Tibial nerve (tissue), 3 donors: ENCODE measurements around the gene AGO3.
"Not testable (repeated sequence)": the region's sequence is repeated elsewhere in the genome, so short reads cannot be mapped to it uniquely, and the experiment has no call there.

ENCODE experiments used
- CTCF ChIP-seq, 5 experiments: fragments of 200-600 bp in 3 of 5; fragments of 450-650 bp in 2 of 5; sonication (generic) in 3 of 5; IDR thresholded peaks; one replicate each; pipeline ENCODE4 v1.5.1; 2016 to 2019; ENCODE audit warnings: antibody characterized with exemption in 5 of 5, mild to moderate bottlenecking in 3 of 5, moderate library complexity in 2 of 5
- POLR2A ChIP-seq, 2 donors: fragments of 450-650 bp; IDR thresholded peaks; one replicate each; pipeline ENCODE4 v1.6.1; 2017; ENCODE audit warnings: antibody characterized with exemption in 2 of 2, mild to moderate bottlenecking in 2 of 2, moderate library complexity in 2 of 2

GRCh38 chr1:35888981-35889380 lies 41.9 kb upstream of the AGO3 start:
- TF ChIP-seq POLR2A, CTCF (IDR thresholded peaks at IDR 0.05): not testable (repeated sequence)
